GM12878 (cell line): ENCODE measurements around the gene ABCD4. TPM values are rescaled to one million over a fixed set of nuclear protein-coding genes. Genes with fewer than 3 reads are reported as not detected.

Experiments used
- ATAC-seq: fragments of 200-7000 bp; cut with Tn5 transposase; 3 replicates; pipeline ENCODE4 v1.9.1; 2020; ENCODE audit warnings: mild to moderate bottlenecking, moderate library complexity
- BruUV-seq: library from RNA; stranded (reverse); fragments of 400-500 nt; replicated peaks from 2 replicates; lab custom pipeline; 2021; lab: Mats Ljungman, UMichigan
- CTCF ChIA-PET: fragments of 300-600 bp; sonication (Branson Sonifier 250); formaldehyde crosslinking; extraction: SDS; loops from one replicate; lab custom pipeline; 2021; ENCODE audit warnings: inconsistent platforms; lab: Yijun Ruan, JAX
- POLR2A ChIA-PET: fragments of 350-600 bp; formaldehyde crosslinking; extraction: SDS; loops from one replicate; lab custom pipeline; 2021; ENCODE audit warnings: inconsistent platforms; lab: Charles Lee
- RAD21 ChIA-PET: fragments of 300-600 bp; sonication (Branson Sonifier 250); formaldehyde crosslinking; loops from one replicate; lab custom pipeline; 2023; ENCODE audit warnings: antibody characterized with exemption; ENCODE audit not compliant: unreplicated experiment; lab: Charles Lee
- SMC1A ChIA-PET: fragments of 300-600 bp; sonication (Branson Sonifier 250); formaldehyde crosslinking; loops from one replicate; lab custom pipeline; 2023; ENCODE audit not compliant: unreplicated experiment, uncharacterized antibody; lab: Charles Lee
- DNase-seq: peaks from one replicate; pipeline ENCODE4 v3.0.0-alpha.2; 2011; ENCODE audit warnings: low read depth, low spot score
- FAIRE-seq: peaks from 3 replicates; lab custom pipeline; 2011; peaks lifted over from hg19 to GRCh38; lab: Jason Lieb, UNC
- H2AFZ ChIP-seq: 2 replicates; pipeline ENCODE4 v1.6.0; 2011; ENCODE audit warnings: low read depth, low read length, control low read depth; ENCODE audit not compliant: control insufficient read depth
- H3K27ac ChIP-seq: 2 replicates; pipeline ENCODE4 v1.5.1; 2011; ENCODE audit warnings: control low read depth; ENCODE audit not compliant: control insufficient read depth, insufficient read depth
- H3K27me3 ChIP-seq, 2 experiments: replicated peaks in 1 of 2; 2 replicates each; pipeline versions ENCODE4 v1.6.0 to v1.6.1; 2011; ENCODE audit warnings: low read length in 1 of 2; ENCODE audit not compliant: control insufficient read depth in 2 of 2, insufficient read depth in 2 of 2
- H3K36me3 ChIP-seq, 2 experiments: 2 replicates each; pipeline ENCODE4 v1.5.1; 2011; ENCODE audit warnings: low read length in 1 of 2; ENCODE audit not compliant: control insufficient read depth in 2 of 2, insufficient read depth in 2 of 2
- H3K4me1 ChIP-seq: 2 replicates; pipeline ENCODE4 v1.6.1; 2011; ENCODE audit warnings: mild to moderate bottlenecking, low read length, moderate library complexity, mixed read lengths; ENCODE audit not compliant: control insufficient read depth, insufficient read depth
- H3K4me2 ChIP-seq: 2 replicates; pipeline ENCODE4 v1.6.0; 2011; ENCODE audit warnings: control low read depth; ENCODE audit not compliant: control insufficient read depth, insufficient read depth
- H3K4me3 ChIP-seq: fragments of 200-600 bp; sonication (generic); 2 replicates; pipeline ENCODE4 v1.5.1; 2016
- H3K79me2 ChIP-seq: 2 replicates; pipeline ENCODE4 v1.6.0; 2011; ENCODE audit warnings: low read length; ENCODE audit not compliant: control insufficient read depth, insufficient read depth
- H3K9ac ChIP-seq: 2 replicates; pipeline ENCODE4 v1.8.0; 2011; ENCODE audit warnings: low read length, control low read depth, mixed read lengths; ENCODE audit not compliant: control insufficient read depth, insufficient read depth
- H3K9me3 ChIP-seq: replicated peaks from 3 replicates; pipeline ENCODE4 v1.5.1; 2011; ENCODE audit warnings: mild to moderate bottlenecking, low read length; ENCODE audit not compliant: control insufficient read depth, insufficient read depth
- H4K20me1 ChIP-seq: 2 replicates; pipeline ENCODE4 v1.6.0; 2011; ENCODE audit not compliant: control insufficient read depth, insufficient read depth
- ATF7 ChIP-seq: fragments of 450-650 bp; IDR thresholded peaks from 2 replicates; pipeline ENCODE4 v1.6.1; 2016; ENCODE audit warnings: low read depth, mild to moderate bottlenecking
- CREM ChIP-seq: IDR thresholded peaks from 2 replicates; pipeline ENCODE4 v1.6.1; 2014; ENCODE audit warnings: antibody characterized with exemption, low read depth
- E2F8 ChIP-seq: fragments of 450-650 bp; IDR thresholded peaks from 2 replicates; pipeline ENCODE4 v1.6.1; 2018; ENCODE audit warnings: mild to moderate bottlenecking, low read depth, moderate library complexity; ENCODE audit not compliant: partially characterized antibody
- EP300 ChIP-seq, 2 experiments: fragments of 150-350 bp in 1 of 2; IDR thresholded peaks; 2 replicates each; pipeline ENCODE4 v1.6.1; 2011 to 2012; ENCODE audit warnings: low read depth in 2 of 2, low read length in 2 of 2, borderline replicate concordance in 1 of 2, improper control_type of control experiment in 1 of 2, inconsistent platforms in 1 of 2; ENCODE audit not compliant: control insufficient read depth in 1 of 2
- GABPA ChIP-seq: IDR thresholded peaks from 2 replicates; pipeline ENCODE4 v1.6.1; 2014; ENCODE audit warnings: antibody characterized with exemption, low read depth, mild to moderate bottlenecking, inconsistent platforms
- HDAC6 ChIP-seq: fragments of 200-600 bp; sonication (generic); IDR thresholded peaks from one replicate; pipeline ENCODE4 v1.8.0; 2017; ENCODE audit warnings: antibody characterized with exemption; ENCODE audit not compliant: unreplicated experiment
- IKZF2 ChIP-seq, 2 experiments: fragments of 450-650 bp; IDR thresholded peaks; 2 replicates each; pipeline ENCODE4 v1.6.1; 2017; ENCODE audit warnings: mild to moderate bottlenecking in 2 of 2, moderate library complexity in 2 of 2
- MEF2B ChIP-seq: fragments of 450-650 bp; IDR thresholded peaks from 2 replicates; pipeline ENCODE4 v1.6.1; 2018; ENCODE audit warnings: mild to moderate bottlenecking, moderate library complexity; ENCODE audit not compliant: partially characterized antibody, poor library complexity, severe bottlenecking
- POLR2AphosphoS2 ChIP-seq: IDR thresholded peaks from 2 replicates; pipeline ENCODE4 v1.6.1; 2011; ENCODE audit warnings: low read depth, mild to moderate bottlenecking, low read length, improper control_type of control experiment, moderate library complexity
- RCOR1 ChIP-seq: conservative IDR thresholded peaks from 2 replicates; pipeline ENCODE4 v1.6.1; 2012; ENCODE audit warnings: low read depth, low read length, improper control_type of control experiment
- STAT3 ChIP-seq: IDR thresholded peaks from 2 replicates; pipeline ENCODE4 v1.6.1; 2011; ENCODE audit warnings: low read depth, low read length, improper control_type of control experiment
- WRNIP1 ChIP-seq: IDR thresholded peaks from 2 replicates; pipeline ENCODE4 v1.6.1; 2011; ENCODE audit warnings: low read depth, low read length, improper control_type of control experiment, borderline replicate concordance
- YBX1 ChIP-seq: fragments of 450-650 bp; IDR thresholded peaks from 2 replicates; pipeline ENCODE4 v1.6.1; 2016; ENCODE audit warnings: antibody characterized with exemption
- ZNF384 ChIP-seq: IDR thresholded peaks from 2 replicates; pipeline ENCODE4 v1.6.1; 2012; ENCODE audit warnings: low read depth, mild to moderate bottlenecking, low read length, improper control_type of control experiment, borderline replicate concordance
- ZNF622 ChIP-seq: fragments of 450-650 bp; IDR thresholded peaks from 2 replicates; pipeline ENCODE4 v1.6.1; 2017; ENCODE audit warnings: mild to moderate bottlenecking, inconsistent platforms
- WGBS: methylation state at CpG from one replicate; pipeline ENCODE4 v1.1.6; 2016; ENCODE audit warnings: low lambda C conversion rate; ENCODE audit not compliant: insufficient replicate concordance, insufficient coverage; ENCODE audit errors: missing lambda C conversion rate; 5-methylcytosine and 5-hydroxymethylcytosine counted together
- in situ Hi-C: fragments of 300-500 bp; cut with MboI; formaldehyde crosslinking; loops from 9 replicates; pipeline ENCODE4 v1.14.3; 2018; ENCODE audit warnings: mixed read lengths
- intact Hi-C: fragments of 100-400 bp; cut with micrococcal nuclease; formaldehyde crosslinking; loops from one replicate; pipeline ENCODE4 v1.14.2; 2022; ENCODE audit not compliant: unreplicated experiment
- polyA plus RNA-seq, 11 experiments: library from polyadenylated mRNA; depleted of rRNA in 4 of 11; unstranded in 6 of 11; stranded (reverse) in 5 of 11; fragments of >200 nt; fragmentation: Nextera tagmentation in 4 of 11; fragmentation: Illumina TruSeq in 1 of 11; extraction: Ambion mirVana in 4 of 11; extraction: Trizol in 1 of 11; gene quantifications; 1 replicate in 1 of 11; 2 replicates in 10 of 11; pipeline versions ENCODE4 v1.2.1 to v1.2.3, GENCODE V29; 2011 to 2016; ENCODE audit warnings: inconsistent platforms in 2 of 11, missing spikeins in 2 of 11, low read depth in 1 of 11
- total RNA-seq, 4 experiments: library from RNA; depleted of rRNA in 3 of 4; stranded (reverse); fragments of >200 nt in 3 of 4; fragmentation: Illumina TruSeq in 1 of 4; extraction: Trizol in 1 of 4; gene quantifications; 2 replicates each; pipeline versions ENCODE4 v1.2.1 to v1.2.3, GENCODE V29; 2013 to 2021
- TF ChIP-seq, protein P1 (sequence below): IDR thresholded peaks from 2 replicates; pipeline ENCODE4 v1.6.1; 2012; ENCODE audit warnings: low read depth, low read length, improper control_type of control experiment

ABCD4 gene
- total and polyA plus RNA-seq, 10 of the 15 experiments (the other 5 are each of a cell fraction or from before 2014, with no cell fraction given), result 5.7 to 29.5 (median 23.4) TPM

DNA sequence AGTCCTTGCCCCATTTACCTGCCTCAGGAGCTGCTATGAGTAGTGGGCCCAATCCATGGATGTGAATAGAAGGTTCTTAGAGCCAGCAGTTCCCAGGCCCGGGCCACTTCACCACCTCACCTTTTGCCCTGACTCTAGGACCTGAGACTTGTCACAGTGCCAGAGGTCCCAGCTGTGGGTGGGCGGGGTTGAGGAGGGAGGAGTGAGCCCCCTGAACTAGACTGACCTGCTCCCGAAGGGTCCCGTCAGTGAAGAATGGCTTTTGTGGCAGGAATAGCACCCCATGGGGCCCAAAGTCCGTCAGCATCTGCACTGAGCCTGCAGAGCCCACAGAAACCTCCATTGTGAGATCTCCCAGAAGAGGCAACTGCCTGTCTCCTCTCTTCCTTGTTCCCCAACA is 12.9 kb downstream of the ABCD4 start:
- ATAC-seq, result no peak
- RAD21 ChIA-PET, result no interaction called here
- SMC1A ChIA-PET, result no interaction called here
- H3K36me3 ChIP-seq, result peaks cover 10 to 13% of the 10 kb centered on the region in 2 experiments
- no peak for FAIRE-seq
- no peaks in the 10 kb centered on the region for H3K27me3 ChIP-seq
- 82% methylated on average over 5 of the region's 5 CpGs for WGBS
- H3K27ac ChIP-seq, result no peak overlapping the region
- intact Hi-C loops (no loop called here), in situ Hi-C loops (no loop called here)
- H3K4me2 ChIP-seq, result no peak overlapping the region
- H3K79me2 ChIP-seq, result no peaks in the 10 kb centered on the region
- DNase-seq, result no peak
- no peak overlapping the region for H2AFZ ChIP-seq
- H3K9ac ChIP-seq, result no peak overlapping the region
- no peaks in the 10 kb centered on the region for H3K4me1 ChIP-seq
- no peak for TF ChIP-seq IKZF2 (IDR thresholded peaks at IDR 0.05)
- TF ChIP-seq EP300 (IDR thresholded peaks at IDR 0.05; ENCODE audit: borderline replicate concordance in 1 of 2, control insufficient read depth in 1 of 2, low read depth in 2 of 2, low read length in 2 of 2), result no peak
- TF ChIP-seq WRNIP1, result no peak
- TF ChIP-seq HDAC6, result no peak
- TF ChIP-seq RCOR1, result no peak
- no peak for TF ChIP-seq ATF7
- TF ChIP-seq CREM, result no peak
- no peak for TF ChIP-seq MEF2B
- BruUV-seq, result no TSS peak
- CTCF ChIA-PET, result no interaction called here
- no peaks in the 10 kb centered on the region for H3K9me3 ChIP-seq
- POLR2A ChIA-PET, result interaction anchor here (0.5 kb wide), 1 partner anchor 1363 kb away, joined by 6 read pairs; no protein-coding TSS in a partner anchor
- H4K20me1 ChIP-seq, result no peaks in the 10 kb centered on the region
- no peak overlapping the region for H3K4me3 ChIP-seq

DNA sequence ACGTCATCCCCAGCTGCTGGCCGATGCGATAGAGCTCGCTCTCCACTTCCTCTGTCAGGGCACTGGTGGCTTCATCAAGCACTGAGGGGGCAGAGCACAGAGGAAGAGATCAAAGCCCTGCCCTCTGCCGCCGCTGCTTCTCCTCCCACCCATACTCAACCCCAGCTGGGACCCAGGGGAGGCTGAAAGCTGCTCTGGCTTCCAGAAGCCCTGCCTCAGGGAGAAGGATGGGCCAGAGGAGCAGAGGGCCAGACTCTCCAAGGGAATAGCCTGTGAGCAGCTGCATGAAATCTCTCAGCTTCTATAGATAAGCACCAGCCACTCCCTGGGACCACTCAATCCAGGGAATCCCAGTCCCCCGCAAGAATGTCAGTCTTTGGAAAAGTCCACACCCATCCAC is 16.0 kb downstream of the ABCD4 start:
- Histone ChIP-seq H4K20me1 (no peaks in the 10 kb centered on the region), H3K9ac (no peak overlapping the region), H3K9me3 (no peaks in the 10 kb centered on the region), H3K4me1 (no peaks in the 10 kb centered on the region), H3K36me3 (peaks cover 6 to 12% of the 10 kb centered on the region in 2 experiments), H3K4me3 (no peak overlapping the region), H3K4me2 (no peak overlapping the region), H2AFZ (no peak overlapping the region), H3K27me3 (no peaks in the 10 kb centered on the region), H3K79me2 (no peaks in the 10 kb centered on the region), H3K27ac (no peak overlapping the region)
- ChIA-PET RAD21 (no interaction called here), CTCF (interaction anchor here (0.8 kb wide), 1 partner anchor 11 kb away, joined by 3 read pairs; no protein-coding TSS in a partner anchor), POLR2A (no interaction called here), SMC1A (no interaction called here)
- no peak for ATAC-seq
- no peak for FAIRE-seq
- BruUV-seq, result no TSS peak
- DNase-seq, result no peak
- 100% methylated on average over 7 of the region's 7 CpGs for WGBS
- intact Hi-C loops, result no loop called here
- in situ Hi-C loops, result no loop called here
- TF ChIP-seq YBX1, result no peak
- TF ChIP-seq E2F8, result no peak
- no peak for TF ChIP-seq GABPA
- no peak for TF ChIP-seq ZNF384
- no peak for TF ChIP-seq ZNF622
- TF ChIP-seq, protein P1, sequence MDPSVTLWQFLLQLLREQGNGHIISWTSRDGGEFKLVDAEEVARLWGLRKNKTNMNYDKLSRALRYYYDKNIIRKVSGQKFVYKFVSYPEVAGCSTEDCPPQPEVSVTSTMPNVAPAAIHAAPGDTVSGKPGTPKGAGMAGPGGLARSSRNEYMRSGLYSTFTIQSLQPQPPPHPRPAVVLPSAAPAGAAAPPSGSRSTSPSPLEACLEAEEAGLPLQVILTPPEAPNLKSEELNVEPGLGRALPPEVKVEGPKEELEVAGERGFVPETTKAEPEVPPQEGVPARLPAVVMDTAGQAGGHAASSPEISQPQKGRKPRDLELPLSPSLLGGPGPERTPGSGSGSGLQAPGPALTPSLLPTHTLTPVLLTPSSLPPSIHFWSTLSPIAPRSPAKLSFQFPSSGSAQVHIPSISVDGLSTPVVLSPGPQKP, result no peak
- no peak for TF ChIP-seq STAT3
- TF ChIP-seq POLR2AphosphoS2, result no peak
